PC-9 (cell line): ENCODE data around the gene NKX1-2.

Experiments used
- EZH2 ChIP-seq: fragments of 200-600 bp; sonication (generic); IDR thresholded peaks from 2 replicates; pipeline ENCODE4 v1.8.0; 2017; ENCODE audit warnings: antibody characterized with exemption, low read depth
- TF ChIP-seq, protein P1 (sequence below): fragments of 200-600 bp; sonication (generic); conservative IDR thresholded peaks from 2 replicates; pipeline ENCODE4 v1.6.1; 2017; ENCODE audit warnings: mixed run types, antibody characterized with exemption, mild to moderate bottlenecking, moderate library complexity

DNA sequence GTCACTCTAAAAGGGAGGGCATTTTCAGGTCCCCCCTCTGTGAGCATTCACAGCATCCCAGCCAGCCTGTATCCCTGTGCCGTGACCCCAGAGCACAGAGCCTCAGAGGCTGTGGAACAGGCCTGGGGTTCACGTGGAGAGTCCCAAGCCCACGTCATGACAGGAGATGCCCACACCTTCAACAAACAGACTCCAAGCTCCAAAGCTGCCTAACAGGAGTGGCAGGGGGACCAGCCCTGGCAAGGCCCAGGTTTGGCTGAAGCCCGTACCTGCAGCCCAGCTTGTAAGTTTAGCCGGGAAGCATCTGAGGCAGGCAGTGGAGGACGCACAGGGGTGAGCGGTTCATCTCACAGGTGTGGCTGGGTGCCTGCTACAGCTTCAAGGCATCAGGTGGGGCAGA lies 45.3 kb upstream of the NKX1-2 start:
- no peak for TF ChIP-seq EZH2
- TF ChIP-seq, protein P1, sequence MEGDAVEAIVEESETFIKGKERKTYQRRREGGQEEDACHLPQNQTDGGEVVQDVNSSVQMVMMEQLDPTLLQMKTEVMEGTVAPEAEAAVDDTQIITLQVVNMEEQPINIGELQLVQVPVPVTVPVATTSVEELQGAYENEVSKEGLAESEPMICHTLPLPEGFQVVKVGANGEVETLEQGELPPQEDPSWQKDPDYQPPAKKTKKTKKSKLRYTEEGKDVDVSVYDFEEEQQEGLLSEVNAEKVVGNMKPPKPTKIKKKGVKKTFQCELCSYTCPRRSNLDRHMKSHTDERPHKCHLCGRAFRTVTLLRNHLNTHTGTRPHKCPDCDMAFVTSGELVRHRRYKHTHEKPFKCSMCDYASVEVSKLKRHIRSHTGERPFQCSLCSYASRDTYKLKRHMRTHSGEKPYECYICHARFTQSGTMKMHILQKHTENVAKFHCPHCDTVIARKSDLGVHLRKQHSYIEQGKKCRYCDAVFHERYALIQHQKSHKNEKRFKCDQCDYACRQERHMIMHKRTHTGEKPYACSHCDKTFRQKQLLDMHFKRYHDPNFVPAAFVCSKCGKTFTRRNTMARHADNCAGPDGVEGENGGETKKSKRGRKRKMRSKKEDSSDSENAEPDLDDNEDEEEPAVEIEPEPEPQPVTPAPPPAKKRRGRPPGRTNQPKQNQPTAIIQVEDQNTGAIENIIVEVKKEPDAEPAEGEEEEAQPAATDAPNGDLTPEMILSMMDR: no peak
